Lower leg skin (tissue), 4 donors: ENCODE results near the gene CELF2. TPM values are rescaled to one million over a fixed set of nuclear protein-coding genes. Genes with fewer than 3 reads are reported as not detected.

ENCODE experiments used
- DNase-seq, 2 donors: peaks; one replicate each; pipeline ENCODE4 v3.0.0-alpha.2; 2019; ENCODE audit warnings: low spot score in 2 of 2
- H3K4me3 ChIP-seq: fragments of 200-600 bp; sonication (generic); 2 replicates; pipeline ENCODE4 v1.5.1; 2017; ENCODE audit warnings: mild to moderate bottlenecking, low read depth; ENCODE audit not compliant: poor library complexity, severe bottlenecking
- CTCF ChIP-seq, 3 donors: fragments of 450-650 bp; IDR thresholded peaks; one replicate each; pipeline ENCODE4 v1.5.1; 2016; ENCODE audit warnings: antibody characterized with exemption in 3 of 3, mild to moderate bottlenecking in 3 of 3, moderate library complexity in 2 of 3
- POLR2A ChIP-seq, 2 donors: fragments of 450-650 bp; IDR thresholded peaks; one replicate each; pipeline ENCODE4 v1.6.1; 2016 to 2017; ENCODE audit warnings: antibody characterized with exemption in 2 of 2, mild to moderate bottlenecking in 1 of 2, moderate library complexity in 1 of 2
- WGBS, 2 donors: methylation state at CpG; one replicate each; pipeline ENCODE4 v1.1.5; 2018; 5-methylcytosine and 5-hydroxymethylcytosine counted together
- intact Hi-C: fragments of 100-400 bp; cut with DNase I; formaldehyde crosslinking; loops from one replicate; pipeline ENCODE4 v1.15.0; 2023; ENCODE audit warnings: low total_unique reads
- total RNA-seq, 4 donors: library from RNA; depleted of rRNA; stranded (reverse); fragments of >200 nt; gene quantifications; one replicate each; pipeline ENCODE4 v1.1.0, GENCODE V29; 2016

Gene CELF2
- total RNA-seq, 4 donors from 2014 or later, result 16.9 to 39.9 (median 20.7) TPM

GRCh38 chr10:11231285-11231684 lies 213.6 kb downstream of the CELF2 start:
- no peak overlapping the region for H3K4me3 ChIP-seq
- no peak for DNase-seq
- intact Hi-C loops, result no loop called here
- WGBS, 2 donors, result 83 to 89% methylated on average over 3 of the region's 3 CpGs
- TF ChIP-seq CTCF (IDR thresholded peaks at IDR 0.05) (no peak), POLR2A (IDR thresholded peaks at IDR 0.05) (no peak)

GRCh38 chr10:11232222-11232961 lies 214.7 kb downstream of the CELF2 start:
- no peak for TF ChIP-seq CTCF (IDR thresholded peaks at IDR 0.05)
- TF ChIP-seq POLR2A (IDR thresholded peaks at IDR 0.05), result no peak
- H3K4me3 ChIP-seq, result no peak overlapping the region
- intact Hi-C loops, result no loop called here
- DNase-seq, result no peak
- 81 to 84% methylated on average over 8 of the region's 8 CpGs for WGBS, 2 donors

- intact Hi-C loops, result no loop called here
- DNase-seq, result no peak
- TF ChIP-seq POLR2A (IDR thresholded peaks at IDR 0.05) (no peak), CTCF (IDR thresholded peaks at IDR 0.05) (no peak)
- 63 to 68% methylated on average over 6 of the region's 6 CpGs for WGBS, 2 donors
- H3K4me3 ChIP-seq, result no peak overlapping the region
Measured at GRCh38 chr10:11234857-11235531, 217.3 kb downstream of the CELF2 start.

- TF ChIP-seq CTCF (IDR thresholded peaks at IDR 0.05), result no peak
- no peak for TF ChIP-seq POLR2A (IDR thresholded peaks at IDR 0.05)
- intact Hi-C loops, result no loop called here
- no peak for DNase-seq
- no peak overlapping the region for H3K4me3 ChIP-seq
- WGBS, 2 donors, result 41 to 48% methylated on average over 4 of the region's 4 CpGs
Measured at GRCh38 chr10:11235771-11236170, 218.1 kb downstream of the CELF2 start.

- DNase-seq, result no peak
- no peak for TF ChIP-seq CTCF (IDR thresholded peaks at IDR 0.05)
- no peak for TF ChIP-seq POLR2A (IDR thresholded peaks at IDR 0.05)
- intact Hi-C loops, result no loop called here
- H3K4me3 ChIP-seq, result no peak overlapping the region
- 43 to 44% methylated on average over 2 of the region's 2 CpGs for WGBS, 2 donors
Measured at GRCh38 chr10:11236234-11236633, 218.6 kb downstream of the CELF2 start.
